ENCODE results near the gene GTF3C2.

The GTF3C2 gene

DNA sequence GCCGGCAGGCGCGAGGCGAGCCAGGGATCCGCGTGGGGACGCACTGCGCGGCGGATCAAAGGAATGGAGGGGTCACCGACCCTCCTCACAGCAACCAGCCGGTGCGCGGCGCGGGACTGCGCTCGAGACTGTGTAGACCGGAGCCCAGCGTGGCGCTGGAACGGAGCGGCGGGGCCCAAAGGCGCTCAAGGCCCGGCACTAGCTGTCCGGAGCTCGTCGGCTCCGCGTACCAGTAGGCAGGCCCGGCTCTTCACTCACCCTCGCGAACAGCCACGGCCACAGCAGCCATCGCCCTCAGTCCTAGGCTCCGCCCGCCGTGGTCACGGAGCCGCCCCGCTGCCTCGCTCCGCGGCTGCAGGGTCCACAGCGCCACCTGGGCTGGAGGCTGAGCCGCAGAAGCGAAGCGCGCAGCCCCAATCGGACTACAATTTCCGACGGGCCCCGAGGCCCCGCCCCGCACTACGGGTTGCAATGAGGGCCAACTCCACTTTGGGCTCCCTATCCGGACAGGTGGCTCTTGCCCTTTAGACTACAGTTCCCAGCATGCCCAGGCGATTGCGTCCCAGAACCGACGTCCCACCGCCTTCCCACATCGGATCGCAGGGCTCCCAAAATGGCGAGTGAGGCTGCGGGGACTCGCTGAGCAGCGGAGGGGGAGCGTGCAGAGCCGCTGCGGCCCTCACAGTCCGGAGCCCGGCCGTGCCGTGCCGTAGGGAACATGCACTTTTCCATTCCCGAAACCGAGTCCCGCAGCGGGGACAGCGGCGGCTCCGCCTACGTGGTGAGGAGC, 13.7 kb upstream of the GTF3C2 start, which contains the start of the genes EIF2B4 and SNX17 (continued):
- no peak for TF ChIP-seq SETDB1 (IDR thresholded peaks at IDR 0.05; ENCODE audit: insufficient read length, low read length)
- TF ChIP-seq, protein P1, sequence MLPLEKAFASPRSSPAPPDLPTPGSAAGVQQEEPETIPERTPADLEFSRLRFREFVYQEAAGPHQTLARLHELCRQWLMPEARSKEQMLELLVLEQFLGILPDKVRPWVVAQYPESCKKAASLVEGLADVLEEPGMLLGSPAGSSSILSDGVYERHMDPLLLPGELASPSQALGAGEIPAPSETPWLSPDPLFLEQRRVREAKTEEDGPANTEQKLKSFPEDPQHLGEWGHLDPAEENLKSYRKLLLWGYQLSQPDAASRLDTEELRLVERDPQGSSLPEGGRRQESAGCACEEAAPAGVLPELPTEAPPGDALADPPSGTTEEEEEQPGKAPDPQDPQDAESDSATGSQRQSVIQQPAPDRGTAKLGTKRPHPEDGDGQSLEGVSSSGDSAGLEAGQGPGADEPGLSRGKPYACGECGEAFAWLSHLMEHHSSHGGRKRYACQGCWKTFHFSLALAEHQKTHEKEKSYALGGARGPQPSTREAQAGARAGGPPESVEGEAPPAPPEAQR (tag by site-specific recombination; IDR thresholded peaks at IDR 0.05): no peak
- TF ChIP-seq, protein P2, sequence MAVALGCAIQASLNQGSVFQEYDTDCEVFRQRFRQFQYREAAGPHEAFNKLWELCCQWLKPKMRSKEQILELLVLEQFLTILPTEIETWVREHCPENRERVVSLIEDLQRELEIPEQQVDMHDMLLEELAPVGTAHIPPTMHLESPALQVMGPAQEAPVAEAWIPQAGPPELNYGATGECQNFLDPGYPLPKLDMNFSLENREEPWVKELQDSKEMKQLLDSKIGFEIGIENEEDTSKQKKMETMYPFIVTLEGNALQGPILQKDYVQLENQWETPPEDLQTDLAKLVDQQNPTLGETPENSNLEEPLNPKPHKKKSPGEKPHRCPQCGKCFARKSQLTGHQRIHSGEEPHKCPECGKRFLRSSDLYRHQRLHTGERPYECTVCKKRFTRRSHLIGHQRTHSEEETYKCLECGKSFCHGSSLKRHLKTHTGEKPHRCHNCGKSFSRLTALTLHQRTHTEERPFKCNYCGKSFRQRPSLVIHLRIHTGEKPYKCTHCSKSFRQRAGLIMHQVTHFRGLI (tag by site-specific recombination; IDR thresholded peaks at IDR 0.05): no peak
- TF ChIP-seq, protein P3, sequence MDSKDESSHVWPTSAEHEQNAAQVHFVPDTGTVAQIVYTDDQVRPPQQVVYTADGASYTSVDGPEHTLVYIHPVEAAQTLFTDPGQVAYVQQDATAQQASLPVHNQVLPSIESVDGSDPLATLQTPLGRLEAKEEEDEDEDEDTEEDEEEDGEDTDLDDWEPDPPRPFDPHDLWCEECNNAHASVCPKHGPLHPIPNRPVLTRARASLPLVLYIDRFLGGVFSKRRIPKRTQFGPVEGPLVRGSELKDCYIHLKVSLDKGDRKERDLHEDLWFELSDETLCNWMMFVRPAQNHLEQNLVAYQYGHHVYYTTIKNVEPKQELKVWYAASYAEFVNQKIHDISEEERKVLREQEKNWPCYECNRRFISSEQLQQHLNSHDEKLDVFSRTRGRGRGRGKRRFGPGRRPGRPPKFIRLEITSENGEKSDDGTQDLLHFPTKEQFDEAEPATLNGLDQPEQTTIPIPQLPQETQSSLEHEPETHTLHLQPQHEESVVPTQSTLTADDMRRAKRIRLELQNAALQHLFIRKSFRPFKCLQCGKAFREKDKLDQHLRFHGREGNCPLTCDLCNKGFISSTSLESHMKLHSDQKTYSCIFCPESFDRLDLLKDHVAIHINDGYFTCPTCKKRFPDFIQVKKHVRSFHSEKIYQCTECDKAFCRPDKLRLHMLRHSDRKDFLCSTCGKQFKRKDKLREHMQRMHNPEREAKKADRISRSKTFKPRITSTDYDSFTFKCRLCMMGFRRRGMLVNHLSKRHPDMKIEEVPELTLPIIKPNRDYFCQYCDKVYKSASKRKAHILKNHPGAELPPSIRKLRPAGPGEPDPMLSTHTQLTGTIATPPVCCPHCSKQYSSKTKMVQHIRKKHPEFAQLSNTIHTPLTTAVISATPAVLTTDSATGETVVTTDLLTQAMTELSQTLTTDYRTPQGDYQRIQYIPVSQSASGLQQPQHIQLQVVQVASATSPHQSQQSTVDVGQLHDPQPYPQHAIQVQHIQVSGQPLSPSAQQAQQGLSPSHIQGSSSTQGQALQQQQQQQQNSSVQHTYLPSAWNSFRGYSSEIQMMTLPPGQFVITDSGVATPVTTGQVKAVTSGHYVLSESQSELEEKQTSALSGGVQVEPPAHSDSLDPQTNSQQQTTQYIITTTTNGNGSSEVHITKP (tag by site-specific recombination; IDR thresholded peaks at IDR 0.05): peak; percentile 44
- TF ChIP-seq, protein P4, sequence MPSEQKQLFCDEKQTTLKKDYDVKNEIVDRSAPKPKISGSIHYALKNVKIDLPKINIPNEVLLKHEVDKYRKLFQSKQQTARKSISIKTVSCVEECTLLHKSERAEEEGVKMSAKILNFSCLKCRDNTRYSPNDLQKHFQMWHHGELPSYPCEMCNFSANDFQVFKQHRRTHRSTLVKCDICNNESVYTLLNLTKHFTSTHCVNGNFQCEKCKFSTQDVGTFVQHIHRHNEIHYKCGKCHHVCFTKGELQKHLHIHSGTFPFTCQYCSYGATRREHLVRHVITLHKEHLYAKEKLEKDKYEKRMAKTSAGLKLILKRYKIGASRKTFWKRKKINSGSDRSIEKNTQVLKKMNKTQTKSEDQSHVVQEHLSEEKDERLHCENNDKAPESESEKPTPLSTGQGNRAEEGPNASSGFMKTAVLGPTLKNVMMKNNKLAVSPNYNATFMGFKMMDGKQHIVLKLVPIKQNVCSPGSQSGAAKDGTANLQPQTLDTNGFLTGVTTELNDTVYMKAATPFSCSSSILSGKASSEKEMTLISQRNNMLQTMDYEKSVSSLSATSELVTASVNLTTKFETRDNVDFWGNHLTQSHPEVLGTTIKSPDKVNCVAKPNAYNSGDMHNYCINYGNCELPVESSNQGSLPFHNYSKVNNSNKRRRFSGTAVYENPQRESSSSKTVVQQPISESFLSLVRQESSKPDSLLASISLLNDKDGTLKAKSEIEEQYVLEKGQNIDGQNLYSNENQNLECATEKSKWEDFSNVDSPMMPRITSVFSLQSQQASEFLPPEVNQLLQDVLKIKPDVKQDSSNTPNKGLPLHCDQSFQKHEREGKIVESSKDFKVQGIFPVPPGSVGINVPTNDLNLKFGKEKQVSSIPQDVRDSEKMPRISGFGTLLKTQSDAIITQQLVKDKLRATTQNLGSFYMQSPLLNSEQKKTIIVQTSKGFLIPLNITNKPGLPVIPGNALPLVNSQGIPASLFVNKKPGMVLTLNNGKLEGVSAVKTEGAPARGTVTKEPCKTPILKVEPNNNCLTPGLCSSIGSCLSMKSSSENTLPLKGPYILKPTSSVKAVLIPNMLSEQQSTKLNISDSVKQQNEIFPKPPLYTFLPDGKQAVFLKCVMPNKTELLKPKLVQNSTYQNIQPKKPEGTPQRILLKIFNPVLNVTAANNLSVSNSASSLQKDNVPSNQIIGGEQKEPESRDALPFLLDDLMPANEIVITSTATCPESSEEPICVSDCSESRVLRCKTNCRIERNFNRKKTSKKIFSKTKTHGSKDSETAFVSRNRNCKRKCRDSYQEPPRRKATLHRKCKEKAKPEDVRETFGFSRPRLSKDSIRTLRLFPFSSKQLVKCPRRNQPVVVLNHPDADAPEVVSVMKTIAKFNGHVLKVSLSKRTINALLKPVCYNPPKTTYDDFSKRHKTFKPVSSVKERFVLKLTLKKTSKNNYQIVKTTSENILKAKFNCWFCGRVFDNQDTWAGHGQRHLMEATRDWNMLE (tag by site-specific recombination; conservative IDR thresholded peaks at IDR 0.05; ENCODE audit: low read depth): no peak
- TF ChIP-seq ZNF792 (tag by site-specific recombination; IDR thresholded peaks at IDR 0.05): peak; percentile 79; the same call in 1 of the 2 replicates
- no peak; the same call in 1 of the 2 replicates for TF ChIP-seq REPIN1 (tag by site-specific recombination; IDR thresholded peaks at IDR 0.05; ENCODE audit: low read depth)
- TF ChIP-seq ZNF626 (tag by site-specific recombination; IDR thresholded peaks at IDR 0.05): no peak
- TF ChIP-seq ZNF521 (tag by site-specific recombination; IDR thresholded peaks at IDR 0.05): no peak
- TF ChIP-seq MYNN (tag by site-specific recombination; IDR thresholded peaks at IDR 0.05; ENCODE audit: borderline replicate concordance): 0 out of 2 replicates have a peak, but pooled peaks have one; percentile 15
- 0 out of 2 replicates have a peak, but pooled peaks have one; percentile 38 for TF ChIP-seq ZSCAN23 (tag by site-specific recombination; IDR thresholded peaks at IDR 0.05)
- TF ChIP-seq, protein P5, sequence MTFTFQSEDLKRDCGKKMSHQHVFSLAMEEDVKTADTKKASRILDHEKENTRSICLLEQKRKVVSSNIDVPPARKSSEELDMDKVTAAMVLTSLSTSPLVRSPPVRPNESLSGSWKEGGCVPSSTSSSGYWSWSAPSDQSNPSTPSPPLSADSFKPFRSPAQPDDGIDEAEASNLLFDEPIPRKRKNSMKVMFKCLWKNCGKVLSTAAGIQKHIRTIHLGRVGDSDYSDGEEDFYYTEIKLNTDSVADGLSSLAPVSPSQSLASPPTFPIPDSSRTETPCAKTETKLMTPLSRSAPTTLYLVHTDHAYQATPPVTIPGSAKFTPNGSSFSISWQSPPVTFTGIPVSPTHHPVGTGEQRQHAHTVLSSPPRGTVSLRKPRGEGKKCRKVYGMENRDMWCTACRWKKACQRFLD (tag by site-specific recombination; IDR thresholded peaks at IDR 0.05): no peak
- TF ChIP-seq ZNF791 (tag by site-specific recombination; IDR thresholded peaks at IDR 0.05): no peak
- no peak for TF ChIP-seq ZNF10 (tag by site-specific recombination; IDR thresholded peaks at IDR 0.05)
- no peak for TF ChIP-seq ZNF548 (tag by site-specific recombination; IDR thresholded peaks at IDR 0.05)
- TF ChIP-seq, protein P6, sequence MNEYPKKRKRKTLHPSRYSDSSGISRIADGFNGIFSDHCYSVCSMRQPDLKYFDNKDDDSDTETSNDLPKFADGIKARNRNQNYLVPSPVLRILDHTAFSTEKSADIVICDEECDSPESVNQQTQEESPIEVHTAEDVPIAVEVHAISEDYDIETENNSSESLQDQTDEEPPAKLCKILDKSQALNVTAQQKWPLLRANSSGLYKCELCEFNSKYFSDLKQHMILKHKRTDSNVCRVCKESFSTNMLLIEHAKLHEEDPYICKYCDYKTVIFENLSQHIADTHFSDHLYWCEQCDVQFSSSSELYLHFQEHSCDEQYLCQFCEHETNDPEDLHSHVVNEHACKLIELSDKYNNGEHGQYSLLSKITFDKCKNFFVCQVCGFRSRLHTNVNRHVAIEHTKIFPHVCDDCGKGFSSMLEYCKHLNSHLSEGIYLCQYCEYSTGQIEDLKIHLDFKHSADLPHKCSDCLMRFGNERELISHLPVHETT (tag by site-specific recombination; IDR thresholded peaks at IDR 0.05): peak; percentile 80; the same call in 1 of the 2 replicates
- TF ChIP-seq ZNF785 (tag by site-specific recombination; IDR thresholded peaks at IDR 0.05): no peak
- peak; percentile 95 for TF ChIP-seq ZNF341 (tag by site-specific recombination; IDR thresholded peaks at IDR 0.05; ENCODE audit: low read depth)
- no peak for TF ChIP-seq ZNF677 (tag by site-specific recombination; IDR thresholded peaks at IDR 0.05)
- TF ChIP-seq ZFP3 (tag by site-specific recombination; IDR thresholded peaks at IDR 0.05; ENCODE audit: low read depth): no peak
- TF ChIP-seq, protein P7, sequence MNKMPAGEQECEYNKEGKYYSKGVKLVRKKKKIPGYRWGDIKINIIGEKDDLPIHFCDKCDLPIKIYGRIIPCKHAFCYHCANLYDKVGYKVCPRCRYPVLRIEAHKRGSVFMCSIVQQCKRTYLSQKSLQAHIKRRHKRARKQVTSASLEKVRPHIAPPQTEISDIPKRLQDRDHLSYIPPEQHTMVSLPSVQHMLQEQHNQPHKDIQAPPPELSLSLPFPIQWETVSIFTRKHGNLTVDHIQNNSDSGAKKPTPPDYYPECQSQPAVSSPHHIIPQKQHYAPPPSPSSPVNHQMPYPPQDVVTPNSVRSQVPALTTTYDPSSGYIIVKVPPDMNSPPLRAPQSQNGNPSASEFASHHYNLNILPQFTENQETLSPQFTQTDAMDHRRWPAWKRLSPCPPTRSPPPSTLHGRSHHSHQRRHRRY (tag by site-specific recombination; IDR thresholded peaks at IDR 0.05): no peak
- peak; percentile 71 for TF ChIP-seq ZNF335 (tag by site-specific recombination; conservative IDR thresholded peaks at IDR 0.05)
- no peak for TF ChIP-seq ZNF311 (tag by site-specific recombination; IDR thresholded peaks at IDR 0.05; ENCODE audit: borderline replicate concordance)
